Measurements from ENCODE around the gene FREY1. TPM values are rescaled to one million over a fixed set of nuclear protein-coding genes. Genes with fewer than 3 reads are reported as not detected.

Gene FREY1
- total and polyA plus RNA-seq, 2 of the 13 experiments (the other 11 are each of a cell fraction or from before 2014, with no cell fraction given) = 0.44 to 0.73 TPM

DNA sequence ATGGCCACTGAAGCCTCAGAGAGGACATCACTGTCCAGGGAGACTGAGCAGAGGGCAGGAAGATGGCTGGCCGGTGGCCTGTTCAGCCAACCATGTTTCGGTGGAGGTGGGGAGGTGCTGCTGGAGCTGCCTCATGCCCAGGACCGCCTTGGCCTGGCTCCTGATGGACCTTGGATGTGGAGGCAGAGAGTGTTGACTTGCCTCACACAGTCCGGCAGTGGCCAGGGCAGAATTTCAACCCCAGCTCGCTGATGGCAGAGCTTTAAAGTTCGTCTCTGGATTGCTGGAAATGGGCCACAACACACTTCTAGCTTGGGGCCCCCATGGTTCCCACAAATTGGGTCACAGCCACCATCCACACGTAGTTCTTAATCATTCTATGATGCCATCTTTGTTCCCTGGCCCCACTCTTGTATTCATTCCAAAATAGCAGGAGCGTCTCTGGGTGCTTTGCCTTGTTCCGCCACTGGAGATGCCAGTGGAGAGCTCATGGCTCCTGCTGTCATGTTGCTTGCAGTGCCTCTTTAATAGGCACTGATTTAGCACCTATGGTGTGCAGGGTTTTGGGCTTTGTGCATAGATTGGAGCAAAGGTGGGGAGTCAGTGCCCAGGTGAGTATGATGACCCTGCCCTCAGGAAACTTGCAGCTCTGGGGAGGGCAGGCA is 16.1 kb downstream of the FREY1 start:
- Histone ChIP-seq H3K27ac (ENCODE audit: extremely low read length, insufficient read depth, low read length) (no peak overlapping the region), H3K4me3 (replicated peaks in 1 of 3; ENCODE audit: insufficient read depth in 1 of 3, low read depth in 2 of 3, low read length in 3 of 3) (no peak overlapping the region), H3K36me3 (replicated peaks in 1 of 2; ENCODE audit: control insufficient read depth in 1 of 2, insufficient read depth in 2 of 2, low read length in 2 of 2) (no peaks in the 10 kb centered on the region), H3K27me3 (ENCODE audit: control insufficient read depth in 1 of 2, insufficient read depth in 2 of 2, low read length in 2 of 2) (no peaks in the 10 kb centered on the region; a peak in 3 of 5 replicates), H3K79me2 (ENCODE audit: insufficient read depth, low read length) (no peaks in the 10 kb centered on the region), H3K9me3 (ENCODE audit: low read length) (no peaks in the 10 kb centered on the region), H4K20me1 (ENCODE audit: insufficient read depth, low read length) (0 out of 2 replicates have a peak, but pooled peaks cover 3% of the 10 kb centered on the region), H3K9ac (ENCODE audit: insufficient read depth, low read depth, low read length) (no peak overlapping the region), H3K4me1 (ENCODE audit: insufficient read depth, low read length) (peaks cover 10% of the 10 kb centered on the region), H3K4me2 (ENCODE audit: low read depth, low read length) (no peak overlapping the region), H2AFZ (ENCODE audit: low read length) (no peak overlapping the region)
- no peak for ATAC-seq
- in situ Hi-C loops (cut with HindIII; ENCODE audit: extremely low pct_ligation_motif_present, low pct_unique_long_range_greater_than_20kb) = no loop called here
- BruUV-seq (replicated peaks) = no TSS peak
- no peak for DNase-seq (ENCODE audit: low spot score)
- 55% methylated on average over 4 of the region's 9 CpGs for WGBS (ENCODE audit: low lambda C conversion rate)
- no peak for TF ChIP-seq SMAD1 (CRISPR knock-in tag; IDR thresholded peaks at IDR 0.05; ENCODE audit: borderline replicate concordance, low read depth)
- no peak for TF ChIP-seq WIZ (CRISPR knock-in tag; IDR thresholded peaks at IDR 0.05)
- no peak for TF ChIP-seq ZNF20 (CRISPR knock-in tag; IDR thresholded peaks at IDR 0.05)
- TF ChIP-seq NPAS2 (CRISPR knock-in tag; IDR thresholded peaks at IDR 0.05; ENCODE audit: borderline replicate concordance) = no peak
- no peak for TF ChIP-seq SP2 (CRISPR knock-in tag; IDR thresholded peaks at IDR 0.05)
- TF ChIP-seq, protein P1, sequence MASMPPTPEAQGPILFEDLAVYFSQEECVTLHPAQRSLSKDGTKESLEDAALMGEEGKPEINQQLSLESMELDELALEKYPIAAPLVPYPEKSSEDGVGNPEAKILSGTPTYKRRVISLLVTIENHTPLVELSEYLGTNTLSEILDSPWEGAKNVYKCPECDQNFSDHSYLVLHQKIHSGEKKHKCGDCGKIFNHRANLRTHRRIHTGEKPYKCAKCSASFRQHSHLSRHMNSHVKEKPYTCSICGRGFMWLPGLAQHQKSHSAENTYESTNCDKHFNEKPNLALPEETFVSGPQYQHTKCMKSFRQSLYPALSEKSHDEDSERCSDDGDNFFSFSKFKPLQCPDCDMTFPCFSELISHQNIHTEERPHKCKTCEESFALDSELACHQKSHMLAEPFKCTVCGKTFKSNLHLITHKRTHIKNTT (CRISPR knock-in tag; IDR thresholded peaks at IDR 0.05) = no peak
- no peak for TF ChIP-seq NFATC3 (CRISPR knock-in tag; IDR thresholded peaks at IDR 0.05)
- POLR2A ChIA-PET = no interaction called here
- intact Hi-C loops (cut with micrococcal nuclease; ENCODE audit: unreplicated experiment) = no loop called here
- FAIRE-seq = no peak
- CTCF ChIA-PET (ENCODE audit: low intra/inter-chr PET ratio, low total read pairs) = no interaction called here

GRCh38 chr11:45889966-45890365 is 17.1 kb downstream of the FREY1 start:
- Histone ChIP-seq H3K9me3 (ENCODE audit: low read length) (no peaks in the 10 kb centered on the region), H3K4me1 (ENCODE audit: insufficient read depth, low read length) (peaks cover 9% of the 10 kb centered on the region), H4K20me1 (ENCODE audit: insufficient read depth, low read length) (peaks cover 5% of the 10 kb centered on the region; the same call in 1 of the 2 replicates), H3K79me2 (ENCODE audit: insufficient read depth, low read length) (no peaks in the 10 kb centered on the region), H2AFZ (ENCODE audit: low read length) (no peak overlapping the region), H3K36me3 (replicated peaks in 1 of 2; ENCODE audit: control insufficient read depth in 1 of 2, insufficient read depth in 2 of 2, low read length in 2 of 2) (no peaks in the 10 kb centered on the region), H3K4me2 (ENCODE audit: low read depth, low read length) (no peak overlapping the region), H3K4me3 (replicated peaks in 1 of 3; ENCODE audit: insufficient read depth in 1 of 3, low read depth in 2 of 3, low read length in 3 of 3) (no peak overlapping the region), H3K27me3 (ENCODE audit: control insufficient read depth in 1 of 2, insufficient read depth in 2 of 2, low read length in 2 of 2) (no peaks in the 10 kb centered on the region; a peak in 3 of 5 replicates), H3K27ac (ENCODE audit: extremely low read length, insufficient read depth, low read length) (no peak overlapping the region), H3K9ac (ENCODE audit: insufficient read depth, low read depth, low read length) (no peak overlapping the region)
- ChIA-PET CTCF (ENCODE audit: low intra/inter-chr PET ratio, low total read pairs) (no interaction called here), POLR2A (no interaction called here)
- DNase-seq (ENCODE audit: low spot score) (no peak), FAIRE-seq (no peak), ATAC-seq (no peak)
- in situ Hi-C loops (cut with HindIII; ENCODE audit: extremely low pct_ligation_motif_present, low pct_unique_long_range_greater_than_20kb) = no loop called here
- intact Hi-C loops (cut with micrococcal nuclease; ENCODE audit: unreplicated experiment) = no loop called here
- BruUV-seq (replicated peaks) = no TSS peak
- WGBS (ENCODE audit: low lambda C conversion rate) = 57% methylated on average over 7 of the region's 9 CpGs
- TF ChIP-seq CEBPG (CRISPR knock-in tag; IDR thresholded peaks at IDR 0.05) = no peak
- TF ChIP-seq TCF12 (IDR thresholded peaks at IDR 0.05) = no peak
- no peak for TF ChIP-seq TCF12 (CRISPR knock-in tag; IDR thresholded peaks at IDR 0.05)
- TF ChIP-seq PHF21A (CRISPR knock-in tag; IDR thresholded peaks at IDR 0.05) = no peak
- TF ChIP-seq PBX3 (CRISPR knock-in tag; IDR thresholded peaks at IDR 0.05; ENCODE audit: borderline replicate concordance) = no peak
- TF ChIP-seq, protein P2, sequence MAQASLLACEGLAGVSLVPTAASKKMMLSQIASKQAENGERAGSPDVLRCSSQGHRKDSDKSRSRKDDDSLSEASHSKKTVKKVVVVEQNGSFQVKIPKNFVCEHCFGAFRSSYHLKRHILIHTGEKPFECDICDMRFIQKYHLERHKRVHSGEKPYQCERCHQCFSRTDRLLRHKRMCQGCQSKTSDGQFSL (CRISPR knock-in tag; IDR thresholded peaks at IDR 0.05) = no peak
- no peak for TF ChIP-seq ZNF33A (CRISPR knock-in tag; IDR thresholded peaks at IDR 0.05; ENCODE audit: borderline replicate concordance)
- no peak for TF ChIP-seq TEF (CRISPR knock-in tag; IDR thresholded peaks at IDR 0.05)
- no peak for TF ChIP-seq ZNF343 (CRISPR knock-in tag; IDR thresholded peaks at IDR 0.05)
- TF ChIP-seq ZBTB20 (CRISPR knock-in tag; IDR thresholded peaks at IDR 0.05; ENCODE audit: borderline replicate concordance, low read depth) = no peak
